Skeletal muscle tissue (tissue), 4 donors: ENCODE results near the gene RAB9A. TPM values are rescaled to one million over a fixed set of nuclear protein-coding genes. Genes with fewer than 3 reads are reported as not detected.

Experiments
- H3K27ac ChIP-seq: one replicate; pipeline ENCODE4 v1.7.0; 2013; ENCODE audit warnings: mild to moderate bottlenecking, low read depth, low read length, inconsistent platforms
- H3K27me3 ChIP-seq, 3 donors: one replicate each; pipeline ENCODE4 v1.7.0; 2013; ENCODE audit warnings: low read length in 3 of 3; ENCODE audit not compliant: control insufficient read depth in 3 of 3, insufficient read depth in 3 of 3
- H3K36me3 ChIP-seq, 3 donors: one replicate each; pipeline ENCODE4 v1.7.0; 2013; ENCODE audit warnings: low read length in 3 of 3; ENCODE audit not compliant: control insufficient read depth in 3 of 3, insufficient read depth in 3 of 3
- H3K4me1 ChIP-seq, 3 donors: one replicate each; pipeline ENCODE4 v1.7.0; 2013; ENCODE audit warnings: low read length in 3 of 3, mild to moderate bottlenecking in 3 of 3; ENCODE audit not compliant: control insufficient read depth in 3 of 3, insufficient read depth in 3 of 3
- H3K4me3 ChIP-seq, 3 donors: one replicate each; pipeline ENCODE4 v1.7.0; 2013; ENCODE audit warnings: low read length in 3 of 3
- H3K9ac ChIP-seq, 3 donors: one replicate each; pipeline ENCODE4 v1.7.0; 2013; ENCODE audit warnings: low read length in 3 of 3, mild to moderate bottlenecking in 3 of 3, moderate library complexity in 2 of 3, low read depth in 1 of 3
- H3K9me3 ChIP-seq, 3 donors: one replicate each; pipeline ENCODE4 v1.7.0; 2013; ENCODE audit warnings: low read length in 3 of 3; ENCODE audit not compliant: control insufficient read depth in 3 of 3
- total RNA-seq: library from RNA; depleted of rRNA; stranded (reverse); fragments of >200 nt; gene quantifications from one replicate; pipeline ENCODE4 v1.2.3, GENCODE V29; 2014
- donor health status: Osteomylitis.

Gene RAB9A
- total RNA-seq, 1 donor from 2014 or later = 19.3 TPM

GRCh38 chrX:13752141-13752540 is 63.2 kb downstream of the RAB9A start:
- no peak overlapping the region for H3K9ac ChIP-seq
- no peak overlapping the region for H3K27ac ChIP-seq
- H3K27me3 ChIP-seq = no peaks in the 10 kb centered on the region
- no peaks in the 10 kb centered on the region for H3K9me3 ChIP-seq
- no peak overlapping the region for H3K4me3 ChIP-seq
- peaks cover 5 to 15% (median 11%) of the 10 kb centered on the region in 3 donors for H3K36me3 ChIP-seq
- peaks cover 0 to 4% (median 3%) of the 10 kb centered on the region in 3 donors for H3K4me1 ChIP-seq

GRCh38 chrX:13752646-13753045 is 63.7 kb downstream of the RAB9A start:
- Histone ChIP-seq H3K9ac (no peak overlapping the region), H3K9me3 (no peaks in the 10 kb centered on the region), H3K36me3 (peaks cover 7 to 20% (median 10%) of the 10 kb centered on the region in 3 donors), H3K4me1 (peaks cover 0 to 4% (median 3%) of the 10 kb centered on the region in 3 donors), H3K27me3 (no peaks in the 10 kb centered on the region), H3K4me3 (no peak overlapping the region), H3K27ac (no peak overlapping the region)

GRCh38 chrX:13754765-13755164 is 65.8 kb downstream of the RAB9A start:
- Histone ChIP-seq H3K36me3 (peaks cover 9 to 33% (median 12%) of the 10 kb centered on the region in 3 donors), H3K4me3 (no peak overlapping the region), H3K9me3 (no peaks in the 10 kb centered on the region), H3K4me1 (peaks cover 0 to 4% (median 3%) of the 10 kb centered on the region in 3 donors), H3K9ac (no peak overlapping the region), H3K27ac (no peak overlapping the region), H3K27me3 (peaks cover 0 to 4% (median 0%) of the 10 kb centered on the region in 3 donors)

- Histone ChIP-seq H3K4me3 (no peak overlapping the region), H3K9me3 (no peaks in the 10 kb centered on the region), H3K27me3 (peaks cover 0 to 4% (median 0%) of the 10 kb centered on the region in 3 donors), H3K27ac (no peak overlapping the region), H3K4me1 (peaks cover 0 to 4% (median 3%) of the 10 kb centered on the region in 3 donors), H3K9ac (no peak overlapping the region), H3K36me3 (peaks cover 8 to 38% (median 12%) of the 10 kb centered on the region in 3 donors)
Measured at GRCh38 chrX:13755254-13755653, 66.3 kb downstream of the RAB9A start.

- peaks cover 0 to 4% (median 3%) of the 10 kb centered on the region in 3 donors for H3K4me1 ChIP-seq
- H3K36me3 ChIP-seq = peaks cover 15 to 46% (median 18%) of the 10 kb centered on the region in 3 donors
- H3K27me3 ChIP-seq = peaks cover 0 to 4% (median 0%) of the 10 kb centered on the region in 3 donors
- H3K27ac ChIP-seq = no peak overlapping the region
- no peak overlapping the region for H3K4me3 ChIP-seq
- H3K9me3 ChIP-seq = no peaks in the 10 kb centered on the region
- no peak overlapping the region for H3K9ac ChIP-seq
Measured at GRCh38 chrX:13756381-13756780, 67.5 kb downstream of the RAB9A start.

- Histone ChIP-seq H3K4me1 (no peaks in the 10 kb centered on the region), H3K9ac (no peak overlapping the region), H3K9me3 (no peaks in the 10 kb centered on the region), H3K27ac (no peak overlapping the region), H3K36me3 (peaks cover 15 to 50% (median 18%) of the 10 kb centered on the region in 3 donors), H3K4me3 (no peak overlapping the region), H3K27me3 (peaks cover 0 to 4% (median 0%) of the 10 kb centered on the region in 3 donors)
Measured at GRCh38 chrX:13759152-13759718, 70.3 kb downstream of the RAB9A start.

Other genes with a start within 250 kb of the RAB9A start
- gene EGFL6, start 119.5 kb upstream of the RAB9A start, total RNA-seq = 36.0 TPM
- gene TCEANC, start 36.0 kb upstream of the RAB9A start, total RNA-seq = 14.1 TPM
- 9.9 TPM for gene TRAPPC2, start 45.5 kb downstream of the RAB9A start, total RNA-seq
- 7.3 TPM for gene OFD1, start 45.6 kb downstream of the RAB9A start, total RNA-seq
- 18.8 TPM for gene GPM6B, start 128.0 kb downstream of the RAB9A start, total RNA-seq